ENCODE measurements around the gene LYRM4. TPM values are rescaled to one million over a fixed set of nuclear protein-coding genes. Genes with fewer than 3 reads are reported as not detected.

Gene LYRM4
- total and polyA plus RNA-seq, 2 donors (not counting 1 experiment from before 2014, with no cell fraction given): 14.5 to 31.9 TPM

GRCh38 chr6:5250911-5251310 lies 9.8 kb downstream of the LYRM4 start:
- DNase-seq (ENCODE audit: low read depth in 2 of 2): peak in 1 of 2 donors; percentile 17
- H3K27ac ChIP-seq (ENCODE audit: insufficient read depth, low read length): no peak overlapping the region
- TF ChIP-seq EZH2 (IDR thresholded peaks at IDR 0.05; ENCODE audit: low read length, missing control alignments) (no peak), CTCF (conservative IDR thresholded peaks at IDR 0.05 in 1 of 2, IDR thresholded peaks at IDR 0.05 in 1 of 2; ENCODE audit: low read depth in 1 of 2, low read length in 2 of 2) (no peak)
- H4K20me1 ChIP-seq (ENCODE audit: control insufficient read depth, extremely low read depth, insufficient read depth, low read length): no peaks in the 10 kb centered on the region
- no peak overlapping the region for H3K4me3 ChIP-seq (replicated peaks in 1 of 4; ENCODE audit: control extremely low read depth in 1 of 4, insufficient read depth in 1 of 4, low read depth in 3 of 4, low read length in 4 of 4)
- H3K79me2 ChIP-seq (ENCODE audit: control insufficient read depth, insufficient read depth, low read length): no peaks in the 10 kb centered on the region
- H2AFZ ChIP-seq (ENCODE audit: low read length): no peak overlapping the region
- no peaks in the 10 kb centered on the region for H3K36me3 ChIP-seq (ENCODE audit: control insufficient read depth, insufficient read depth, low read length)
- no peaks in the 10 kb centered on the region for H3K4me1 ChIP-seq (ENCODE audit: control insufficient read depth, extremely low read depth, insufficient read depth, low read length)
- no peaks in the 10 kb centered on the region for H3K27me3 ChIP-seq (ENCODE audit: control insufficient read depth, insufficient read depth, low read length)
- H3K9ac ChIP-seq (ENCODE audit: insufficient read depth, low read length): no peak overlapping the region
- H3K9me3 ChIP-seq (ENCODE audit: control insufficient read depth, insufficient read depth, low read depth, low read length): no peaks in the 10 kb centered on the region
- H3K4me2 ChIP-seq (ENCODE audit: extremely low read depth, insufficient read depth, low read length): no peak overlapping the region

- H3K9me3 ChIP-seq (ENCODE audit: control insufficient read depth, insufficient read depth, low read depth, low read length): no peaks in the 10 kb centered on the region
- DNase-seq (ENCODE audit: low read depth in 2 of 2): no peak
Measured at GRCh38 chr6:5250451-5250850, 10.3 kb downstream of the LYRM4 start.

GRCh38 chr6:5249451-5250122 lies 11.2 kb downstream of the LYRM4 start:
- no peak for TF ChIP-seq CTCF (conservative IDR thresholded peaks at IDR 0.05 in 1 of 2, IDR thresholded peaks at IDR 0.05 in 1 of 2; ENCODE audit: low read depth in 1 of 2, low read length in 2 of 2)
- no peak for TF ChIP-seq EZH2 (IDR thresholded peaks at IDR 0.05; ENCODE audit: low read length, missing control alignments)
- Histone ChIP-seq H3K4me2 (ENCODE audit: extremely low read depth, insufficient read depth, low read length) (no peak overlapping the region), H3K79me2 (ENCODE audit: control insufficient read depth, insufficient read depth, low read length) (no peaks in the 10 kb centered on the region), H3K27ac (ENCODE audit: insufficient read depth, low read length) (no peak overlapping the region), H3K9ac (ENCODE audit: insufficient read depth, low read length) (no peak overlapping the region), H3K36me3 (ENCODE audit: control insufficient read depth, insufficient read depth, low read length) (no peaks in the 10 kb centered on the region), H3K4me1 (ENCODE audit: control insufficient read depth, extremely low read depth, insufficient read depth, low read length) (no peaks in the 10 kb centered on the region), H4K20me1 (ENCODE audit: control insufficient read depth, extremely low read depth, insufficient read depth, low read length) (no peaks in the 10 kb centered on the region), H3K27me3 (ENCODE audit: control insufficient read depth, insufficient read depth, low read length) (no peaks in the 10 kb centered on the region), H3K9me3 (ENCODE audit: control insufficient read depth, insufficient read depth, low read depth, low read length) (no peaks in the 10 kb centered on the region), H3K4me3 (replicated peaks in 1 of 4; ENCODE audit: control extremely low read depth in 1 of 4, insufficient read depth in 1 of 4, low read depth in 3 of 4, low read length in 4 of 4) (no peak overlapping the region), H2AFZ (ENCODE audit: low read length) (no peak overlapping the region)
- DNase-seq (ENCODE audit: low read depth in 2 of 2): peak in 1 of 2 donors; percentile 52

More at GRCh38 chr6:5250451-5250850, 10.3 kb downstream of the LYRM4 start:
- H3K4me1 ChIP-seq (ENCODE audit: control insufficient read depth, extremely low read depth, insufficient read depth, low read length): no peaks in the 10 kb centered on the region
- no peak overlapping the region for H3K27ac ChIP-seq (ENCODE audit: insufficient read depth, low read length)
- H3K4me2 ChIP-seq (ENCODE audit: extremely low read depth, insufficient read depth, low read length): no peak overlapping the region
- H3K79me2 ChIP-seq (ENCODE audit: control insufficient read depth, insufficient read depth, low read length): no peaks in the 10 kb centered on the region
- no peak overlapping the region for H3K9ac ChIP-seq (ENCODE audit: insufficient read depth, low read length)
- no peak for TF ChIP-seq CTCF (conservative IDR thresholded peaks at IDR 0.05 in 1 of 2, IDR thresholded peaks at IDR 0.05 in 1 of 2; ENCODE audit: low read depth in 1 of 2, low read length in 2 of 2)
- no peak for TF ChIP-seq EZH2 (IDR thresholded peaks at IDR 0.05; ENCODE audit: low read length, missing control alignments)
- H3K27me3 ChIP-seq (ENCODE audit: control insufficient read depth, insufficient read depth, low read length): no peaks in the 10 kb centered on the region
- no peaks in the 10 kb centered on the region for H4K20me1 ChIP-seq (ENCODE audit: control insufficient read depth, extremely low read depth, insufficient read depth, low read length)
- no peak overlapping the region for H2AFZ ChIP-seq (ENCODE audit: low read length)
- H3K36me3 ChIP-seq (ENCODE audit: control insufficient read depth, insufficient read depth, low read length): no peaks in the 10 kb centered on the region
- no peak overlapping the region for H3K4me3 ChIP-seq (replicated peaks in 1 of 4; ENCODE audit: control extremely low read depth in 1 of 4, insufficient read depth in 1 of 4, low read depth in 3 of 4, low read length in 4 of 4)
